HepG2 (cell line): Measurements from ENCODE around the gene P2RY6. TPM values are rescaled to one million over a fixed set of nuclear protein-coding genes. Genes with fewer than 3 reads are reported as not detected.

Experiments
- ATAC-seq: fragments of 200-7000 bp; cut with Tn5 transposase; 3 replicates; pipeline ENCODE4 v1.9.1; 2020; ENCODE audit warnings: mild to moderate bottlenecking, moderate library complexity
- BruUV-seq: library from RNA; stranded (reverse); fragments of 400-500 nt; replicated peaks from 2 replicates; lab custom pipeline; 2021; lab: Mats Ljungman, UMichigan
- CTCF ChIA-PET: fragments of 300-600 bp; formaldehyde crosslinking; extraction: SDS; loops from one replicate; lab custom pipeline; 2021; ENCODE audit warnings: low total read pairs, inconsistent platforms, low intra/inter-chr PET ratio; lab: Yijun Ruan, JAX
- POLR2A ChIA-PET: fragments of 350-600 bp; sonication (Branson Sonifier 250); formaldehyde crosslinking; loops from one replicate; lab custom pipeline; 2020; ENCODE audit warnings: antibody characterized with exemption, inconsistent platforms; lab: Yijun Ruan, JAX
- DNase-seq: peaks from one replicate; pipeline ENCODE4 v3.0.0-alpha.2; 2015; ENCODE audit warnings: low spot score
- FAIRE-seq: peaks from 3 replicates; lab custom pipeline; 2011; peaks lifted over from hg19 to GRCh38; lab: Jason Lieb, UNC
- H2AFZ ChIP-seq: one replicate; pipeline ENCODE4 v1.6.1; 2011; ENCODE audit warnings: low read length, inconsistent platforms
- H3K27ac ChIP-seq: fragments of 300-600 bp; 3 replicates; pipeline ENCODE4 v1.8.0; 2011; ENCODE audit warnings: mixed run types, mild to moderate bottlenecking, mixed read lengths, low read length, inconsistent platforms; ENCODE audit not compliant: insufficient read depth; ENCODE audit errors: extremely low read length
- H3K27me3 ChIP-seq, 2 experiments: fragments of 200-600 bp in 1 of 2; 2 replicates in 1 of 2; 3 replicates in 1 of 2; pipeline versions ENCODE4 v1.6.0 to v1.8.0; 2011; ENCODE audit warnings: low read length in 2 of 2, mild to moderate bottlenecking in 2 of 2, moderate library complexity in 2 of 2, inconsistent platforms in 1 of 2; ENCODE audit not compliant: insufficient read depth in 2 of 2, control insufficient read depth in 1 of 2
- H3K36me3 ChIP-seq, 2 experiments: fragments of 200-600 bp in 1 of 2; replicated peaks in 1 of 2; 2 replicates in 1 of 2; 3 replicates in 1 of 2; pipeline versions ENCODE4 v1.5.1 to v1.8.0; 2011; ENCODE audit warnings: low read length in 2 of 2, inconsistent platforms in 1 of 2; ENCODE audit not compliant: insufficient read depth in 2 of 2, control insufficient read depth in 1 of 2
- H3K4me1 ChIP-seq: 2 replicates; pipeline ENCODE4 v1.5.1; 2012; ENCODE audit warnings: low read length, inconsistent platforms; ENCODE audit not compliant: insufficient read depth
- H3K4me2 ChIP-seq: 2 replicates; pipeline ENCODE4 v1.6.0; 2011; ENCODE audit warnings: low read depth, low read length, inconsistent platforms
- H3K4me3 ChIP-seq, 3 experiments: fragments of 200-600 bp in 1 of 3; sonication (generic), shearing (Covaris generic) in 1 of 3; replicated peaks in 1 of 3; 2 replicates each; pipeline ENCODE4 v1.5.1; 2011 to 2016; ENCODE audit warnings: low read length in 3 of 3, inconsistent platforms in 2 of 3, low read depth in 2 of 3, mild to moderate bottlenecking in 2 of 3, control low read depth in 1 of 3, mixed read lengths in 1 of 3; ENCODE audit not compliant: insufficient read depth in 1 of 3
- H3K79me2 ChIP-seq: one replicate; pipeline ENCODE4 v1.6.1; 2011; ENCODE audit warnings: low read length, inconsistent platforms; ENCODE audit not compliant: insufficient read depth
- H3K9ac ChIP-seq: 2 replicates; pipeline ENCODE4 v1.6.0; 2011; ENCODE audit warnings: mild to moderate bottlenecking, low read depth, low read length, inconsistent platforms; ENCODE audit not compliant: insufficient read depth
- H3K9me3 ChIP-seq: 2 replicates; pipeline ENCODE4 v1.5.1; 2012; ENCODE audit warnings: mild to moderate bottlenecking, low read length
- H4K20me1 ChIP-seq: 2 replicates; pipeline ENCODE4 v1.6.0; 2011; ENCODE audit warnings: inconsistent platforms, mild to moderate bottlenecking, low read length, moderate library complexity; ENCODE audit not compliant: insufficient read depth
- HDAC1 ChIP-seq: sonication (generic); formaldehyde crosslinking; IDR thresholded peaks from 2 replicates; pipeline ENCODE4 v1.5.1; 2020; ENCODE audit warnings: mild to moderate bottlenecking, missing genetic modification reagents
- MNT ChIP-seq: fragments of 450-650 bp; IDR thresholded peaks from 2 replicates; pipeline ENCODE4 v1.6.1; 2016
- MYC ChIP-seq: sonication (generic); formaldehyde crosslinking; IDR thresholded peaks from 2 replicates; pipeline ENCODE4 v1.9.0; 2021; ENCODE audit warnings: missing genetic modification reagents, borderline replicate concordance
- SAFB2 ChIP-seq: sonication (generic); formaldehyde crosslinking; IDR thresholded peaks from 2 replicates; pipeline ENCODE4 v1.5.1; 2020; ENCODE audit warnings: missing genetic modification reagents, low read depth, mild to moderate bottlenecking, borderline replicate concordance
- SALL1 ChIP-seq: sonication (generic); formaldehyde crosslinking; IDR thresholded peaks from 2 replicates; pipeline ENCODE4 v1.8.0; 2022; ENCODE audit warnings: mild to moderate bottlenecking, missing genetic modification reagents
- TARDBP ChIP-seq: sonication (generic); formaldehyde crosslinking; IDR thresholded peaks from 2 replicates; pipeline ENCODE4 v1.8.0; 2022; ENCODE audit warnings: mild to moderate bottlenecking, missing genetic modification reagents
- THAP11 ChIP-seq: IDR thresholded peaks from 2 replicates; pipeline ENCODE4 v1.6.1; 2016; ENCODE audit warnings: missing biosample characterization, missing genetic modification reagents
- ZFP82 ChIP-seq: sonication (generic); formaldehyde crosslinking; IDR thresholded peaks from 2 replicates; pipeline ENCODE4 v1.5.1; 2020; ENCODE audit warnings: mild to moderate bottlenecking, missing genetic modification reagents, borderline replicate concordance
- ZNF12 ChIP-seq: sonication (generic); formaldehyde crosslinking; IDR thresholded peaks from 2 replicates; pipeline ENCODE4 v1.5.0; 2020; ENCODE audit warnings: missing genetic modification reagents
- ZNF333 ChIP-seq: sonication (generic); formaldehyde crosslinking; IDR thresholded peaks from 2 replicates; pipeline ENCODE4 v1.4.0; 2020; ENCODE audit warnings: mild to moderate bottlenecking, missing genetic modification reagents, borderline replicate concordance
- ZSCAN25 ChIP-seq: sonication (generic); formaldehyde crosslinking; IDR thresholded peaks from 2 replicates; pipeline ENCODE4 v1.8.0; 2022; ENCODE audit warnings: mild to moderate bottlenecking, missing genetic modification reagents
- WGBS: methylation state at CpG from one replicate; pipeline ENCODE4 v1.1.6; 2017; ENCODE audit warnings: low lambda C conversion rate; 5-methylcytosine and 5-hydroxymethylcytosine counted together
- in situ Hi-C: cut with HindIII; loops from 2 replicates; pipeline ENCODE4 v1.10.0; 2017; ENCODE audit warnings: low pct_unique_long_range_greater_than_20kb; ENCODE audit not compliant: extremely low pct_ligation_motif_present
- intact Hi-C: fragments of 100-400 bp; cut with micrococcal nuclease; formaldehyde crosslinking; loops from one replicate; pipeline ENCODE4 v1.10.0; 2022; ENCODE audit not compliant: unreplicated experiment
- polyA plus RNA-seq, 8 experiments: library from polyadenylated mRNA; depleted of rRNA in 3 of 8; stranded (reverse) in 7 of 8; unstranded in 1 of 8; fragments of >200 nt; fragmentation: Illumina TruSeq in 4 of 8; extraction: Trizol in 4 of 8; gene quantifications; 2 replicates each; pipeline versions ENCODE4 v1.2.1 to v1.2.3, GENCODE V29; 2011 to 2016; ENCODE audit warnings: low read depth in 4 of 8, missing spikeins in 1 of 8, mixed read lengths in 1 of 8; ENCODE audit not compliant: insufficient read depth in 1 of 8
- total RNA-seq, 5 experiments: library from RNA; depleted of rRNA; stranded (reverse); fragments of >200 nt; fragmentation: Illumina TruSeq; extraction: Trizol; gene quantifications; 2 replicates each; pipeline ENCODE4 v1.2.3, GENCODE V29; 2016; ENCODE audit warnings: low read depth in 1 of 5
- TF ChIP-seq, protein P1 (sequence below): sonication (generic); formaldehyde crosslinking; IDR thresholded peaks from 2 replicates; pipeline ENCODE4 v1.4.0; 2020; ENCODE audit warnings: mild to moderate bottlenecking, missing genetic modification reagents
- TF ChIP-seq, protein P2 (sequence below): sonication (generic); formaldehyde crosslinking; IDR thresholded peaks from 2 replicates; pipeline ENCODE4 v1.8.1; 2022; ENCODE audit warnings: low read depth, mild to moderate bottlenecking, missing genetic modification reagents
- TF ChIP-seq, protein P3 (sequence below): sonication (generic); formaldehyde crosslinking; IDR thresholded peaks from 2 replicates; pipeline ENCODE4 v1.9.0; 2022; ENCODE audit warnings: low read depth, missing genetic modification reagents

Gene P2RY6
- total and polyA plus RNA-seq, 2 of the 13 experiments (the other 11 are each of a cell fraction or from before 2014, with no cell fraction given) = 0.09 to 0.29 TPM

- H3K4me1 ChIP-seq = peaks cover 55% of the 10 kb centered on the region
- CTCF ChIA-PET = interaction anchor here (1.1 to 4.5 kb wide), 5 partner anchors 16 to 40 kb away, joined by 3 to 90 read pairs (median 5); partner anchors contain the start of gene ARHGEF17
- DNase-seq (peak; percentile 68), ATAC-seq (peak; percentile 42), FAIRE-seq (peak; percentile 87)
- no TSS peak for BruUV-seq
- in situ Hi-C loops (no loop called here), intact Hi-C loops (loop anchor here (1.0 kb wide), 1 partner anchor 28 kb away; no protein-coding TSS in a partner anchor)
- no peak overlapping the region for H3K4me2 ChIP-seq
- WGBS = 41% methylated on average over 4 of the region's 4 CpGs
- peak overlapping the region; percentile 8; the same call in 1 of the 2 replicates for H3K9ac ChIP-seq
- no peak overlapping the region for H3K4me3 ChIP-seq
- peaks cover 11% of the 10 kb centered on the region for H4K20me1 ChIP-seq
- peaks cover 6 to 25% of the 10 kb centered on the region in 2 experiments; a peak in 4 of 5 replicates for H3K36me3 ChIP-seq
- H3K27ac ChIP-seq = peak overlapping the region; percentile 40
- H2AFZ ChIP-seq = no peak overlapping the region
- H3K9me3 ChIP-seq = no peaks in the 10 kb centered on the region
- POLR2A ChIA-PET = interaction anchor here (1.2 to 6.2 kb wide), 3 partner anchors 21 to 28 kb away, joined by 3 to 124 read pairs (median 5); partner anchors contain the start of gene ARHGEF17
- no peaks in the 10 kb centered on the region for H3K27me3 ChIP-seq
- peaks cover 39% of the 10 kb centered on the region for H3K79me2 ChIP-seq
- TF ChIP-seq TARDBP (CRISPR knock-in tag) = no peak
- peak; percentile 56; the same call in 1 of the 2 replicates for TF ChIP-seq ZSCAN25 (CRISPR knock-in tag)
- 0 out of 2 replicates have a peak, but pooled peaks have one; percentile 8 for TF ChIP-seq HDAC1 (CRISPR knock-in tag)
- TF ChIP-seq, protein P1, sequence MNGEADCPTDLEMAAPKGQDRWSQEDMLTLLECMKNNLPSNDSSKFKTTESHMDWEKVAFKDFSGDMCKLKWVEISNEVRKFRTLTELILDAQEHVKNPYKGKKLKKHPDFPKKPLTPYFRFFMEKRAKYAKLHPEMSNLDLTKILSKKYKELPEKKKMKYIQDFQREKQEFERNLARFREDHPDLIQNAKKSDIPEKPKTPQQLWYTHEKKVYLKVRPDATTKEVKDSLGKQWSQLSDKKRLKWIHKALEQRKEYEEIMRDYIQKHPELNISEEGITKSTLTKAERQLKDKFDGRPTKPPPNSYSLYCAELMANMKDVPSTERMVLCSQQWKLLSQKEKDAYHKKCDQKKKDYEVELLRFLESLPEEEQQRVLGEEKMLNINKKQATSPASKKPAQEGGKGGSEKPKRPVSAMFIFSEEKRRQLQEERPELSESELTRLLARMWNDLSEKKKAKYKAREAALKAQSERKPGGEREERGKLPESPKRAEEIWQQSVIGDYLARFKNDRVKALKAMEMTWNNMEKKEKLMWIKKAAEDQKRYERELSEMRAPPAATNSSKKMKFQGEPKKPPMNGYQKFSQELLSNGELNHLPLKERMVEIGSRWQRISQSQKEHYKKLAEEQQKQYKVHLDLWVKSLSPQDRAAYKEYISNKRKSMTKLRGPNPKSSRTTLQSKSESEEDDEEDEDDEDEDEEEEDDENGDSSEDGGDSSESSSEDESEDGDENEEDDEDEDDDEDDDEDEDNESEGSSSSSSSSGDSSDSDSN (CRISPR knock-in tag) = peak; percentile 11; the same call in 1 of the 2 replicates
- TF ChIP-seq SALL1 (CRISPR knock-in tag) = 0 out of 2 replicates have a peak, but pooled peaks have one; percentile 17
- TF ChIP-seq THAP11 = 0 out of 2 replicates have a peak, but pooled peaks have one; percentile 19
- peak; percentile 86 for TF ChIP-seq MNT
- TF ChIP-seq, protein P2, sequence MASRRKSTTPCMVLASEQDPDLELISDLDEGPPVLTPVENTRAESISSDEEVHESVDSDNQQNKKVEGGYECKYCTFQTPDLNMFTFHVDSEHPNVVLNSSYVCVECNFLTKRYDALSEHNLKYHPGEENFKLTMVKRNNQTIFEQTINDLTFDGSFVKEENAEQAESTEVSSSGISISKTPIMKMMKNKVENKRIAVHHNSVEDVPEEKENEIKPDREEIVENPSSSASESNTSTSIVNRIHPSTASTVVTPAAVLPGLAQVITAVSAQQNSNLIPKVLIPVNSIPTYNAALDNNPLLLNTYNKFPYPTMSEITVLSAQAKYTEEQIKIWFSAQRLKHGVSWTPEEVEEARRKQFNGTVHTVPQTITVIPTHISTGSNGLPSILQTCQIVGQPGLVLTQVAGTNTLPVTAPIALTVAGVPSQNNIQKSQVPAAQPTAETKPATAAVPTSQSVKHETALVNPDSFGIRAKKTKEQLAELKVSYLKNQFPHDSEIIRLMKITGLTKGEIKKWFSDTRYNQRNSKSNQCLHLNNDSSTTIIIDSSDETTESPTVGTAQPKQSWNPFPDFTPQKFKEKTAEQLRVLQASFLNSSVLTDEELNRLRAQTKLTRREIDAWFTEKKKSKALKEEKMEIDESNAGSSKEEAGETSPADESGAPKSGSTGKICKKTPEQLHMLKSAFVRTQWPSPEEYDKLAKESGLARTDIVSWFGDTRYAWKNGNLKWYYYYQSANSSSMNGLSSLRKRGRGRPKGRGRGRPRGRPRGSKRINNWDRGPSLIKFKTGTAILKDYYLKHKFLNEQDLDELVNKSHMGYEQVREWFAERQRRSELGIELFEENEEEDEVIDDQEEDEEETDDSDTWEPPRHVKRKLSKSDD (CRISPR knock-in tag) = no peak
- 0 out of 2 replicates have a peak, but pooled peaks have one; percentile 5 for TF ChIP-seq ZNF12 (CRISPR knock-in tag)
- no peak for TF ChIP-seq SAFB2
- TF ChIP-seq, protein P3, sequence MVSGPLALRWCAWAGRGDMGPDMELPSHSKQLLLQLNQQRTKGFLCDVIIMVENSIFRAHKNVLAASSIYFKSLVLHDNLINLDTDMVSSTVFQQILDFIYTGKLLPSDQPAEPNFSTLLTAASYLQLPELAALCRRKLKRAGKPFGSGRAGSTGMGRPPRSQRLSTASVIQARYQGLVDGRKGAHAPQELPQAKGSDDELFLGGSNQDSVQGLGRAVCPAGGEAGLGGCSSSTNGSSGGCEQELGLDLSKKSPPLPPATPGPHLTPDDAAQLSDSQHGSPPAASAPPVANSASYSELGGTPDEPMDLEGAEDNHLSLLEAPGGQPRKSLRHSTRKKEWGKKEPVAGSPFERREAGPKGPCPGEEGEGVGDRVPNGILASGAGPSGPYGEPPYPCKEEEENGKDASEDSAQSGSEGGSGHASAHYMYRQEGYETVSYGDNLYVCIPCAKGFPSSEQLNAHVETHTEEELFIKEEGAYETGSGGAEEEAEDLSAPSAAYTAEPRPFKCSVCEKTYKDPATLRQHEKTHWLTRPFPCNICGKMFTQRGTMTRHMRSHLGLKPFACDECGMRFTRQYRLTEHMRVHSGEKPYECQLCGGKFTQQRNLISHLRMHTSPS (CRISPR knock-in tag) = no peak
- peak; percentile 53; the same call in 1 of the 2 replicates for TF ChIP-seq MYC (CRISPR knock-in tag)
- TF ChIP-seq ZFP82 (CRISPR knock-in tag) = no peak
- no peak for TF ChIP-seq ZNF333 (CRISPR knock-in tag)
Observed at GRCh38 chr11:73335204-73335923, 63.2 kb downstream of the P2RY6 start.
